GM19351 (cell line): ENCODE measurements around the gene COTL1.
"Not testable (repeated sequence)": the region's sequence is repeated elsewhere in the genome, so short reads cannot be mapped to it uniquely, and the experiment has no call there.

Experiments used
- ATAC-seq: cut with Tn5 transposase; IDR thresholded peaks from one replicate; pipeline ENCODE4 v1.9.1; 2021; ENCODE audit warnings: mild to moderate bottlenecking, moderate library complexity; ENCODE audit not compliant: unreplicated experiment

COTL1 gene

DNA sequence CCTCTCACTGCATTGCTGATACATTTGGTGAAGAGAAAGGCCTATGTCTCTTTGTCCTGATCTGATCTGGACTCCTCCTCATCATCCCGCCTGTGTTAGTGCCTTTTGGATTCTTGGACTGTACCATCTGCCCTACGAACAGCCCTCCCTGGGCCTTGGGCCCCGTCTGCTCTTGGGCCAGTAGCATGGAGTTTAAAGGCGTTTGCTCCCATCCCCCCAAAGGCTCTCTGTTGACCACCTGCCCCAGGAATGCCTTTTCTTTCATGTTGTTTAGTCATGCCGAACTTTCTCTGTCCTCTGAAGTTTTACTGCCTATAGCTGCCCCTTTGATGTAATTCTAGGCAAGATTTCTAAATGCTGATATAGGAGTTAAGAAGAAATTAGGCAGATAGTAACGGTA is 82.5 kb downstream of the COTL1 start:
- ATAC-seq, result no peak

- ATAC-seq, result no peak
Observed at GRCh38 chr16:84534815-84535214, 83.1 kb downstream of the COTL1 start.

DNA sequence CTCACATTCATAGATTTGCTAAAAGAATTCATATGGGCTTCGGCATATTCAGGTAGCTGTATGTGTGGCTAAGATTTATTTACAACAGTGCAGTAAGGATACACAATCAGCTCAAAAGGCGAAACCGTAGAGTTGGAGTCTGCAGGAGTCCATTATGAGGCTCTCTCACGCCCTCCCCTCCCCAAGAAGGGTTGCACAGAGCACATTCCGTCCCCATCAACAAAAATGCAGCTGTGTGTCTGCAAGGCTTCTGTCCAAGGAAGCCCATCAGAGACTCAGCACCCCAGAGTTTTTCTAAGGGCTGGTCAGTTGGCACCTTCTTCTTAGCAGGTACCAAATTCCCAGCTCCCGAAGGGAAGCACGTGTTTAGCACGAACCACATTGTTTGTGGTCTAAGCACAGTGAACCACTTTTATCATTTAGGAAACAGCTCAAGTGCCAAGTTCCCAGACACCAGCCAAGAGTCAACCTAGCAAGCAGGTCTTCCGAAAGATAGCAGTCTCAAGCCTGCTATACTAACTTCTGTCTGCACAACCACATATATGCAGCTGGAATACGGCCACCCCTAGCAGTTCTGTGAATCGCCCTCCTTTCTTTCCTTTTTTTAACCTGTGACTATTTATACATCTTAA is 84.9 kb downstream of the COTL1 start:
- no peak for ATAC-seq

DNA sequence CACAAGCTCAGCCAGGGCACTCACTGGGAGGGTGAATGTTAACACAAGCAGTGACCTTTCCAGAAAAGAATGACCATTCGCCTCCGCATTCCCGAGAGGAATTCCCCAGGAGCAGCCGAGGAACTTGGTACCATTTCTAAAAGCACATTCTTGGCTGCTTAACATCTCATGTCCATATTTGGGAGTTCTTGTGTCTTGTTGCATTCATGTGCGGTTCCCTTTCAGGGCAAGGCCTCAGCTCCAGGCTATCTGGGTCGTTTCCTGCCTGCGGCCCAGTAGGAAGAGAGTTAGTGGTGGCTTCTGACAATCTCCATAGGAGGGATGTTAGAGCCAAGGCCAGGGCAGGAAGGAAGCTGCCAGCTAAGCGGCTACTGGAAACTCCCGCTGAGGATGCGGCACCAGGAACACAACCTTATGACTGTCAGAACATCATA is 85.6 kb downstream of the COTL1 start:
- ATAC-seq, result no peak

GRCh38 chr16:84531671-84532111 is 86.2 kb downstream of the COTL1 start:
- ATAC-seq, result no peak

DNA sequence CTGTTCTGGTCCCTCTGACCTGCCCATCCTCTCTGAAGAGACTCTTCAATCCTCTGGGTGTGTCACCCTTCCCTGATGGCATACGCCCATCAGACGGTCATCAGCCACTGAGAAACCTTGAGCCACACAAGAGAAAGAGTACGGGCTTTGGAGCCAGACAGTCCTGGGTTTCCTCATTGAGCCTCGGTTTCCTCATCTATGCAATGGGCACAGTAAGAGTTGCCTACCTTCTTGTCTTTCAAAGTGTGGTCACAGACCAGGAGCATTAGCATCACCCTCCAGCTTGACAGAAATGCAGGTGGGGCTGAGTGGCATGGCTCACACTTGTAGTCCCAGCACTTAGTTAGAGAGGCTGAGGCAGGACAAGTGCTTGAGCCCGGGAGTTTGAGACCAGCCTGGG is 87.3 kb downstream of the COTL1 start:
- ATAC-seq, result no peak

GRCh38 chr16:84529607-84530006 is 88.3 kb downstream of the COTL1 start:
- no peak for ATAC-seq

DNA sequence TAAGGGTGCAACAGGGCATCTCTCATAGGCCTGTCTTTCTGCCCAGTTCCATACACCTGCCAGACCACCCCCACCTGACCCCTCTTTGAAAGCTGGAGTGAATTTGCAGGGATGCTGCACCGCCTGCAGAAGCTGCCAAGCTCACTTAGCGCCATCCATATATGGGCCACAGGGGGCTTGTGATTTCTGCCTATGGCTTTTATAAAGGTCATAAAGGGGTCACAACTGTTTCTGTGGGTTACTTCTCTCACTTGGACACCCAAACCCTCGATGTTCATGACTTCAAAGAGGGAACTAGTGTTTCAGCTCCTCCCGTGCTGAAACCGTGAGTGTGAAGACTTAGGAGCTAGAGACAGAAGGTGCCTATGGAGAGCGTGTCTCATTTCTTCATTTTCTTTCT is 89.6 kb downstream of the COTL1 start:
- no peak for ATAC-seq

GRCh38 chr16:84527532-84528269 is 90.2 kb downstream of the COTL1 start:
- ATAC-seq, result no peak

GRCh38 chr16:84526794-84527531 is 90.9 kb downstream of the COTL1 start:
- ATAC-seq, result no peak

DNA sequence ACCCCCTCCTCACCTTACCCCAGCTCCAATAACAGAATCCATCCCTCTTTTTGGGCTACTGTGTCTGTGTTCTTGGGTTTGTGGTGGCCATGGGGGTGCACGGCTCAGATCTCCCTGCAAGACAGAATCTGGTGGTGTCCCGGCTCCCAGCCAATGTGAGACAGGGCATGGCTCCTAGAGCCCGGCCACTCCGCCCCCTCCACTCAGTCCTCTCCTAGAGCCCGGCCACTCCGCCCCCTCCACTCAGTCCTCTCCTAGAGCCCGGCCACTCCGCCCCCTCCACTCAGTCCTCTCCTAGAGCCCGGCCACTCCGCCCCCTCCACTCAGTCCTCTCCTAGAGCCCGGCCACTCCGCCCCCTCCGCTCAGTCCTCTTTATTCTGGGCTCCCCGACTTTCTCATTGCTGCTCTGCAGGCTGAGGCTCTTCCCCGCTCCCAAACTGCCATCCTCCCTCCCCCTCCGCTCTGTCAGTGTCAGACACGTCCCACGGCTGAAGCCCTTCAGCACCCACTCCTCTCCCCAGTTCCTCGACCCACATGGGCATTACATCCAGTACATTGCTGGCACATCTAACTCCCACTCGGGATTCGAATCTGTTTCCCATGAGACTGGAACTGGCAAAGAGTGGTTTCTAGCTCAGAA is 92.8 kb downstream of the COTL1 start:
- ATAC-seq, result not testable (repeated sequence)

- ATAC-seq, result no peak
Observed at GRCh38 chr16:84524346-84524920, 93.4 kb downstream of the COTL1 start.

DNA sequence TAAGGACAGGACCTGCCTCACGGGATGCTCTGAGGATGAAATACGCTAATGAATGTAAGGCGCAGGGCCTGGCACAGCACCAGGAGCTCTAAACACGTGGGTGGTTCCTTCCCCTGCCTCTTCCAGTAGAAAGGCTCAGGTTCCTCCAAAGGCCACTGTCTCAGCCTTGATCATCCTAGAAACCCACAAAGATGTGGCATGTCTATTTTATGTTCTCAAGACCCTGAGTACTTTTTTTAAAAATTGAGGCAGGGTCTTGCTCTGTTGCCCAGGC is 96.4 kb downstream of the COTL1 start:
- no peak for ATAC-seq

DNA sequence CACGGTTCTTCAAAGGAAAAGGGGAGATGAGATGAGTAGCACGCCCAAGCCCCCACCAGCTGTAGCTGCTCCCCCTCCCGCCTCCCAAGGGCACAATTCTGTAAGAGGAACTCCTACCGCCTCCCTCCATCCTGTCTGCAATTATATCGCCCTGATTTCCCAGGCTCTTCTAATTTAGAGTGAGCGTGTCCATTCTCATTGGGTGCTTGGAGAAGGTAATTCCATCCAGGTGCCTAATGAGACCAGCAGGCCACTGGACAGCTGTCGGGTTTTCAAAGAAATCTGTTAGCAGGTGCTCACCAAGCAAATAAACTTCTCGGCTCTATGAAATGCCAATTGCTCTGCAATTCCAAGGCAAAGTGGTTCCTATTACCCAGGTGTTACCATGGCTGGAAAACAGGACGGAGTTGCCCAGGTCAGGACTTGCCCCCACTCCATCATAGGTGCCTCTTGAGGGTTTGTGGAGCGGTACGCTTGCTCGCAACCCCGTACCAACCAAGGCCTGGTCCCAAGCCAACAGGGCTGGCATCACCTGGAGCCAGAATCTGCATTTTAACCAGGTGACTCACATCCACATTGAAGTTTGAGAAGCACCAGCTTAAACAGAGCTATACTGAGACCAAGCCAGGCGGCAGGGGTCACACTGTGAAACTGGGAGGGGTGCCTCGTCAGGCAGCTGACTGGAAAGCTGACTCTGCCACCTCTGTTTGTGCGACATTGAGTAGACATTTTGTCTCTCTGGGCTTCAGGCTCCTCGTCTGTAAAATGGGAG is 97.0 kb downstream of the COTL1 start:
- no peak for ATAC-seq

- no peak for ATAC-seq
Observed at GRCh38 chr16:84519855-84520254, 98.0 kb downstream of the COTL1 start.

DNA sequence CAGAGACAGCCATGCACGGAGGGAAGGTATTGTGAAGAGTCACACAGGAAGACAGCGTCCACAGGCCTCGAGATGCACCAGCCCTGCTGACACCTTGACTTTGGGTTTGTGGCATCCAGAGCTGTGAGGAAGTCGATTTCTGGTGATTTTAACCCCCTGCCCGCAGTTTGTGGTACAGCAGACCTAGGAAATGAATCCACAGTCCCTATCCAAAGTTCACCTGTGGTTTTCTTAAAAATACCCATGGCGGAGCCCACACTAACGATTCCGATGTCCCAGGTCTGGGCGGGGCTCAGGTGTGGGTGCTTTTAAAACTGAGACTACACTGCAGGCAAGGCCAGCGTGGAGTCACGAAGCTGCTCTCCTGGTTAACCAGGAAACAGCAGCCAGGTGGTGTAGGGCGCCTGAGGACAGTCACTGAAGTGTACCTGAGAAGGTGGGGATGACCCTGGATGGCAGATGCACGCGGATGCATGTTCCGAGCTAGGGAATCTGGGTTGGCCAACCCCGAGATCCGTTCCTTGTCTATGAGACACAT is 99.0 kb downstream of the COTL1 start:
- no peak for ATAC-seq

DNA sequence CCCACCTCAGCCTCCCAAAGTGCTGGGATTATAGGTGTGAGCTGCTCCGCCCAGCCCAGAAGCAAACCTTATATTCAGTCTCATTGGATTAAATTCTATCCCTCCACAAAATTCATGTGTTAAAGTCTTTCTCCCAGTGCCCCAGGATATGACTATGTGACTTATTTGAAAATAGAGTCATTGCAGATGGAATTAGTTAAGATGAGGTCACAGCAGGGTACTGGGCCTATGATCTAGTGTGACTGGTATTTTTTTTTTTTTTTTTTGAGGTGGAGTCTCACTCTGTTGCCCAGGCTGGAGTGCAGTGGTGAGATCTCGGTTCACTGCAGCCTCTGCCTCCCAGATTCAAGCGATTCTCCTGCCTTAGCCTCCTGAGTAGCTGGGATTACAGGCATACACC is 99.7 kb downstream of the COTL1 start:
- ATAC-seq, result not testable (repeated sequence)

- ATAC-seq, result no peak
Observed at GRCh38 chr16:84517366-84517765, 100.5 kb downstream of the COTL1 start.
